SK-N-SH treated with all-trans-retinoic acid at 6 μM for 48 hours (cell line): Measurements from ENCODE around the gene CYTH3.

Source experiments
- ATAC-seq: fragments of 200-7000 bp; cut with Tn5 transposase; 3 replicates; pipeline ENCODE4 v1.9.1; 2020; ENCODE audit warnings: mild to moderate bottlenecking, moderate library complexity
- ARNTL ChIP-seq: fragments of 450-650 bp; formaldehyde crosslinking; IDR thresholded peaks from 2 replicates; pipeline ENCODE4 v1.5.0; 2020; ENCODE audit warnings: low read depth, mild to moderate bottlenecking, moderate library complexity, borderline replicate concordance
- BACH2 ChIP-seq: fragments of 250-450 bp; sonication (Bioruptor Pico); IDR thresholded peaks from 2 replicates; pipeline ENCODE4 v1.9.0; 2021; ENCODE audit warnings: mild to moderate bottlenecking, borderline replicate concordance
- CREB5 ChIP-seq: fragments of 250-450 bp; sonication (Bioruptor Pico); IDR thresholded peaks from 2 replicates; pipeline ENCODE4 v1.5.1; 2020; ENCODE audit warnings: low read depth, mild to moderate bottlenecking, moderate library complexity
- CSDC2 ChIP-seq: fragments of 250-450 bp; sonication (Bioruptor Pico); IDR thresholded peaks from 2 replicates; pipeline ENCODE4 v1.5.0; 2020; ENCODE audit warnings: mild to moderate bottlenecking, moderate library complexity
- CSRNP3 ChIP-seq: fragments of 250-450 bp; sonication (Bioruptor Pico); IDR thresholded peaks from 2 replicates; pipeline ENCODE4 v1.5.1; 2021; ENCODE audit warnings: mild to moderate bottlenecking, moderate library complexity
- ESRRG ChIP-seq: fragments of 250-450 bp; sonication (Bioruptor Pico); IDR thresholded peaks from 2 replicates; pipeline ENCODE4 v1.6.1; 2021; ENCODE audit warnings: mild to moderate bottlenecking
- GLIS3 ChIP-seq: fragments of 250-450 bp; sonication (Bioruptor Pico); IDR thresholded peaks from 2 replicates; pipeline ENCODE4 v1.5.0; 2020; ENCODE audit warnings: mild to moderate bottlenecking, moderate library complexity
- ISL1 ChIP-seq: fragments of 250-450 bp; sonication (Bioruptor Pico); IDR thresholded peaks from 2 replicates; pipeline ENCODE4 v2.1.2; 2022; ENCODE audit warnings: mild to moderate bottlenecking, moderate library complexity
- OSR1 ChIP-seq: fragments of 250-450 bp; sonication (Bioruptor Pico); IDR thresholded peaks from 2 replicates; pipeline ENCODE4 v1.8.0; 2022; ENCODE audit warnings: moderate library complexity, mild to moderate bottlenecking, inconsistent platforms
- PATZ1 ChIP-seq: fragments of 250-450 bp; sonication (Bioruptor Pico); IDR thresholded peaks from 2 replicates; pipeline ENCODE4 v1.8.0; 2020; ENCODE audit warnings: mild to moderate bottlenecking, moderate library complexity, borderline replicate concordance
- PPARA ChIP-seq: fragments of 250-450 bp; sonication (Bioruptor Pico); IDR thresholded peaks from 2 replicates; pipeline ENCODE4 v1.5.0; 2020; ENCODE audit warnings: mild to moderate bottlenecking, borderline replicate concordance
- RARB ChIP-seq: fragments of 250-450 bp; sonication (Bioruptor Pico); IDR thresholded peaks from 2 replicates; pipeline ENCODE4 v1.8.0; 2021; ENCODE audit warnings: mild to moderate bottlenecking, moderate library complexity
- SNAI2 ChIP-seq: fragments of 250-450 bp; sonication (Bioruptor Pico); IDR thresholded peaks from 2 replicates; pipeline ENCODE4 v1.5.0; 2020; ENCODE audit warnings: mild to moderate bottlenecking, moderate library complexity
- TCF4 ChIP-seq: fragments of 250-450 bp; sonication (Bioruptor Pico); IDR thresholded peaks from 2 replicates; pipeline ENCODE4 v1.8.0; 2021; ENCODE audit warnings: mild to moderate bottlenecking, moderate library complexity, borderline replicate concordance
- TOX ChIP-seq: fragments of 250-450 bp; sonication (Bioruptor Pico); IDR thresholded peaks from 2 replicates; pipeline ENCODE4 v1.8.0; 2021; ENCODE audit warnings: mild to moderate bottlenecking, moderate library complexity, borderline replicate concordance
- TSHZ2 ChIP-seq: fragments of 250-450 bp; sonication (Bioruptor Pico); IDR thresholded peaks from 2 replicates; pipeline ENCODE4 v1.5.0; 2020; ENCODE audit warnings: mild to moderate bottlenecking, moderate library complexity
- ZC3H10 ChIP-seq: fragments of 250-450 bp; sonication (Bioruptor Pico); IDR thresholded peaks from 2 replicates; pipeline ENCODE4 v1.5.1; 2021; ENCODE audit warnings: mild to moderate bottlenecking, moderate library complexity
- ZFP3 ChIP-seq: fragments of 250-450 bp; sonication (Bioruptor Pico); IDR thresholded peaks from 2 replicates; pipeline ENCODE4 v1.5.0; 2020; ENCODE audit warnings: mild to moderate bottlenecking, moderate library complexity
- ZFP30 ChIP-seq: fragments of 450-650 bp; formaldehyde crosslinking; IDR thresholded peaks from 2 replicates; pipeline ENCODE4 v1.5.0; 2022; ENCODE audit warnings: mild to moderate bottlenecking, moderate library complexity
- ZNF565 ChIP-seq: fragments of 450-650 bp; formaldehyde crosslinking; conservative IDR thresholded peaks from 2 replicates; pipeline ENCODE4 v1.5.0; 2020; ENCODE audit warnings: low read depth, mild to moderate bottlenecking, moderate library complexity
- ZNF70 ChIP-seq: fragments of 450-650 bp; formaldehyde crosslinking; IDR thresholded peaks from 2 replicates; pipeline ENCODE4 v1.5.0; 2020; ENCODE audit warnings: mild to moderate bottlenecking, moderate library complexity
- ZNF8 ChIP-seq: fragments of 450-650 bp; formaldehyde crosslinking; IDR thresholded peaks from 2 replicates; pipeline ENCODE4 v1.5.0; 2020; ENCODE audit warnings: mild to moderate bottlenecking, moderate library complexity

The CYTH3 gene

GRCh38 chr7:6218329-6218728, 54.1 kb downstream of the CYTH3 start (continued):
- TF ChIP-seq CREB5 (CRISPR knock-in tag) (no peak), TOX (CRISPR knock-in tag) (no peak), ZNF8 (CRISPR knock-in tag) (no peak), TCF4 (CRISPR knock-in tag) (no peak)

DNA sequence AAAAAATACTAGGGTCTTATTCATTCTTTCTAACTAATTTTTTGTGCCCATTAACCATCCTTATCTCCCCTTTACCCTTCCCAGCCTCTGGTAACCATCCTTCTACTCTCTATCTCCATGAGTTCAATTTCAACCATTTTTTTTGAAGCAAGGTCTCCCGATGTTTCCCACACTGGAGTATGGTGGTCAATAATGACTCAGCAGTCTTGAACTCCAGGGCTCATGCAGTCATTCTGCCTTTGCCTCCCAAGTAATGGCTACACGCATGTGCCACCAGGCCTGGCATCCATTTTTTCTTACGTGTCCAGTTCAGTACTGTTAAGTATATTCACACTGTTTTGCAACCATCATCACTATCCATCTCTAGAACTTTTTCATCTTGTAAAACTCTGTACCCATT, 60.4 kb downstream of the CYTH3 start:
- TF ChIP-seq CSRNP3 (CRISPR knock-in tag), result no peak
- TF ChIP-seq RARB (CRISPR knock-in tag), result no peak
- TF ChIP-seq SNAI2 (CRISPR knock-in tag), result no peak
- no peak for TF ChIP-seq ZFP3 (CRISPR knock-in tag)
- TF ChIP-seq ZC3H10 (CRISPR knock-in tag), result no peak
- ATAC-seq, result no peak

DNA sequence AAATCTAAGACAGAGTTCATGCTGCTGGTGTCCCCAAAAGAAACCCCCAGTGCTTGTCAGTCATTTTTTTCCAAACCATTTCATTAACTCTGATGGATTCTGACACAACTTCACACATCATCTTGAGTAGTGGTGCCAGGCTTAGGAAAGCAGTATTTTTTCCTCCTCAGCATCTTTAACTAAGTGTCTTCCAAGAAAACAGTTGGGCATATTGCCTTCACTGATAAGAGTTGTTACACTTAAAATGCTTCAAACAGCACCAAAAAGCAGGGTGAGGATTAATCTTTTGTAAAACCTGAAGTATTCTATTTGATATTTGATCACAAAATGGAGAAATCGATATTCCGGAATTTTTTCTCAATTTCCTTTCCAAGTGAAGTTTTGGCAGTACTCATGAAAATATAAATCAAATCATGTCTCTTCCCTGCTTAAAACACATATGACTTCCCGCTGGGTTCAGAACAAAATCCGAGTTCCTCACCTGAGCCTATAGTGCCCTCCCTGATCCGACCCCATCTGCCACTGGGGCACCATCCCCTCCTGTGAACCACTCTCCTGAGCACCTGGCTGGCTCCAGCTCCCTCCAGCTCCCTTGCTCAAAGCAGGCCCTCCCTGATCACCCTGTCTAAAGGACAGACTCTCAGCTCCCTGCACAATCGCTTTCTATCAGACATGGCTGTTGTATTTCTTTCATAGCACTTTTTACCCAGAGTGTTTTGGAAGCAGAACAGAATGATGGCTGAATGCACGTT, 61.6 kb downstream of the CYTH3 start:
- ATAC-seq, result no peak
- no peak for TF ChIP-seq CSDC2 (CRISPR knock-in tag)
- no peak for TF ChIP-seq OSR1 (CRISPR knock-in tag)
- no peak for TF ChIP-seq TOX (CRISPR knock-in tag)
- TF ChIP-seq ISL1 (CRISPR knock-in tag), result no peak
- TF ChIP-seq ESRRG (CRISPR knock-in tag), result no peak
- TF ChIP-seq ARNTL (CRISPR knock-in tag), result no peak
- no peak for TF ChIP-seq ZNF70 (CRISPR knock-in tag)
- no peak for TF ChIP-seq BACH2
- no peak for TF ChIP-seq GLIS3 (CRISPR knock-in tag)
- no peak for TF ChIP-seq RARB (CRISPR knock-in tag)
- no peak for TF ChIP-seq ZFP3 (CRISPR knock-in tag)
- no peak for TF ChIP-seq ZFP30 (CRISPR knock-in tag)
- no peak for TF ChIP-seq PATZ1 (CRISPR knock-in tag)

- ATAC-seq, result no peak
- no peak for TF ChIP-seq PPARA
- TF ChIP-seq ZC3H10 (CRISPR knock-in tag), result no peak
- no peak for TF ChIP-seq OSR1 (CRISPR knock-in tag)
- TF ChIP-seq ZFP30 (CRISPR knock-in tag), result no peak
- TF ChIP-seq ESRRG (CRISPR knock-in tag), result no peak
- no peak for TF ChIP-seq SNAI2 (CRISPR knock-in tag)
- no peak for TF ChIP-seq ZNF565 (CRISPR knock-in tag)
- no peak for TF ChIP-seq GLIS3 (CRISPR knock-in tag)
- no peak for TF ChIP-seq TCF4 (CRISPR knock-in tag)
- TF ChIP-seq CSRNP3 (CRISPR knock-in tag), result no peak
- no peak for TF ChIP-seq CREB5 (CRISPR knock-in tag)
- no peak for TF ChIP-seq PATZ1 (CRISPR knock-in tag)
- TF ChIP-seq ISL1 (CRISPR knock-in tag), result no peak
- no peak for TF ChIP-seq BACH2
- no peak for TF ChIP-seq ARNTL (CRISPR knock-in tag)
- TF ChIP-seq CSDC2 (CRISPR knock-in tag), result no peak
- TF ChIP-seq TSHZ2, result no peak
- no peak for TF ChIP-seq ZNF8 (CRISPR knock-in tag)
These were observed 63.1 kb downstream of the CYTH3 start for GRCh38 chr7:6209340-6209739.
